Measurements from ENCODE around the gene LY6G5C.

DNA sequence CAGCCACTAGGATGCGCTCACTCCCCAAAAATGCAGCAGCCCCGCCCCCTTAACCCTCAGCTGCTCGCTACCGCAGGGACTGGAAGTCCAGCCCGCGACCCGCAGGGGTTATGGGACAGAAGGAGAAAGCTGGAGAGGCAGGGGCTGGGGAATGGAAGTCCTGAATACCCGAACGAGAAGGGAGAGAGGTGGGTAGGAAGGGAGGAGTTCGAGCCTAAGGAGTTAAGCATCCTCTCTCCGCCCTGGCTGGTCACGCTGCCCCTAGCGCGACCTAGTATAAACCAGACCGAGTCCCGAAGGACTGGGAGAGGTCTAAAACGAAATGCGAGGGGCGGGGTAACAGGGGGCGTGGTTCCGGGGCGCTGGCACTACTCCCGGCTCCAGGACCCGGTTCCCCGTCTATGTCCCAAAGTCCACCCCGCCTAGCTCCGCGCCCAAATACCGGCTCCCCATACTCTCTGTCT, 48.7 kb upstream of the LY6G5C start:
- TF ChIP-seq CTCF (IDR thresholded peaks at IDR 0.05): peak; percentile 88
- no peak for TF ChIP-seq TCF7L2 (IDR thresholded peaks at IDR 0.05; ENCODE audit: low read depth, low read length)
- TF ChIP-seq, protein P1, sequence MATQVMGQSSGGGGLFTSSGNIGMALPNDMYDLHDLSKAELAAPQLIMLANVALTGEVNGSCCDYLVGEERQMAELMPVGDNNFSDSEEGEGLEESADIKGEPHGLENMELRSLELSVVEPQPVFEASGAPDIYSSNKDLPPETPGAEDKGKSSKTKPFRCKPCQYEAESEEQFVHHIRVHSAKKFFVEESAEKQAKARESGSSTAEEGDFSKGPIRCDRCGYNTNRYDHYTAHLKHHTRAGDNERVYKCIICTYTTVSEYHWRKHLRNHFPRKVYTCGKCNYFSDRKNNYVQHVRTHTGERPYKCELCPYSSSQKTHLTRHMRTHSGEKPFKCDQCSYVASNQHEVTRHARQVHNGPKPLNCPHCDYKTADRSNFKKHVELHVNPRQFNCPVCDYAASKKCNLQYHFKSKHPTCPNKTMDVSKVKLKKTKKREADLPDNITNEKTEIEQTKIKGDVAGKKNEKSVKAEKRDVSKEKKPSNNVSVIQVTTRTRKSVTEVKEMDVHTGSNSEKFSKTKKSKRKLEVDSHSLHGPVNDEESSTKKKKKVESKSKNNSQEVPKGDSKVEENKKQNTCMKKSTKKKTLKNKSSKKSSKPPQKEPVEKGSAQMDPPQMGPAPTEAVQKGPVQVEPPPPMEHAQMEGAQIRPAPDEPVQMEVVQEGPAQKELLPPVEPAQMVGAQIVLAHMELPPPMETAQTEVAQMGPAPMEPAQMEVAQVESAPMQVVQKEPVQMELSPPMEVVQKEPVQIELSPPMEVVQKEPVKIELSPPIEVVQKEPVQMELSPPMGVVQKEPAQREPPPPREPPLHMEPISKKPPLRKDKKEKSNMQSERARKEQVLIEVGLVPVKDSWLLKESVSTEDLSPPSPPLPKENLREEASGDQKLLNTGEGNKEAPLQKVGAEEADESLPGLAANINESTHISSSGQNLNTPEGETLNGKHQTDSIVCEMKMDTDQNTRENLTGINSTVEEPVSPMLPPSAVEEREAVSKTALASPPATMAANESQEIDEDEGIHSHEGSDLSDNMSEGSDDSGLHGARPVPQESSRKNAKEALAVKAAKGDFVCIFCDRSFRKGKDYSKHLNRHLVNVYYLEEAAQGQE (IDR thresholded peaks at IDR 0.05; ENCODE audit: insufficient read depth in 1 of 2, low read depth in 2 of 2, low read length in 1 of 2): no peak
- TF ChIP-seq POLR2AphosphoS5 (IDR thresholded peaks at IDR 0.05; ENCODE audit: low read depth, low read length): no peak
- no peak; the same call in 1 of the 2 replicates for TF ChIP-seq SIN3A (IDR thresholded peaks at IDR 0.05; ENCODE audit: borderline replicate concordance, insufficient read depth, low read depth, low read length)

All from Panc1 (cell line).